Endothelial cell (in vitro differentiated cells): ENCODE data around the gene IFI44L. TPM values are rescaled to one million over a fixed set of nuclear protein-coding genes. Genes with fewer than 3 reads are reported as not detected.

Experiments
- DNase-seq: peaks from one replicate; pipeline ENCODE4 v3.0.0; 2021; ENCODE audit warnings: low spot score
- H3K27ac Mint-ChIP-seq: one replicate; pipeline ENCODE4 v1.8.0; 2021; ENCODE audit warnings: mixed read lengths, inconsistent platforms; ENCODE audit not compliant: unreplicated experiment
- H3K27me3 Mint-ChIP-seq: one replicate; pipeline ENCODE4 v1.8.0; 2021; ENCODE audit warnings: mild to moderate bottlenecking, moderate library complexity, mixed read lengths, inconsistent platforms; ENCODE audit not compliant: unreplicated experiment
- H3K36me3 Mint-ChIP-seq: one replicate; pipeline ENCODE4 v1.8.0; 2021; ENCODE audit warnings: mild to moderate bottlenecking, low read depth, mixed read lengths, inconsistent platforms; ENCODE audit not compliant: unreplicated experiment
- H3K4me1 Mint-ChIP-seq: one replicate; pipeline ENCODE4 v1.8.0; 2021; ENCODE audit warnings: mild to moderate bottlenecking, mixed read lengths, inconsistent platforms; ENCODE audit not compliant: unreplicated experiment
- H3K4me3 Mint-ChIP-seq: one replicate; pipeline ENCODE4 v1.8.0; 2021; ENCODE audit warnings: mild to moderate bottlenecking, mixed read lengths, inconsistent platforms; ENCODE audit not compliant: unreplicated experiment
- H3K9me3 Mint-ChIP-seq: one replicate; pipeline ENCODE4 v1.8.0; 2021; ENCODE audit warnings: mixed read lengths, inconsistent platforms; ENCODE audit not compliant: unreplicated experiment
- CTCF ChIP-seq: fragments of 200-600 bp; sonication (generic); IDR thresholded peaks from one replicate; pipeline ENCODE4 v1.5.0; 2021; ENCODE audit warnings: antibody characterized with exemption; ENCODE audit not compliant: unreplicated experiment
- total RNA-seq: library from RNA; stranded (reverse); fragmentation: NEBNext Ultra II Directional; extraction: Animal tissue kit (Norgen Biotek cat#: 25700); gene quantifications from one replicate; pipeline ENCODE4 v1.2.1, GENCODE V29; 2021; ENCODE audit not compliant: unreplicated experiment

IFI44L gene
- total RNA-seq, 1 donor from 2014 or later, result 0.59 TPM

GRCh38 chr1:78591971-78592370 lies 28.3 kb upstream of the IFI44L start:
- H3K4me1 Mint-ChIP-seq, result no peaks in the 10 kb centered on the region
- no peaks in the 10 kb centered on the region for H3K27me3 Mint-ChIP-seq
- H3K36me3 Mint-ChIP-seq, result no peaks in the 10 kb centered on the region
- no peak overlapping the region for H3K4me3 Mint-ChIP-seq
- H3K27ac Mint-ChIP-seq, result no peak overlapping the region
- DNase-seq, result no peak
- TF ChIP-seq CTCF, result no peak
- H3K9me3 Mint-ChIP-seq, result no peaks in the 10 kb centered on the region

GRCh38 chr1:78599294-78599693 lies 21.0 kb upstream of the IFI44L start:
- Mint-ChIP-seq H3K4me1 (no peaks in the 10 kb centered on the region), H3K27me3 (no peaks in the 10 kb centered on the region), H3K9me3 (no peaks in the 10 kb centered on the region), H3K27ac (no peak overlapping the region), H3K4me3 (no peak overlapping the region), H3K36me3 (no peaks in the 10 kb centered on the region)
- TF ChIP-seq CTCF, result no peak
- DNase-seq, result no peak

GRCh38 chr1:78601068-78601467 lies 19.2 kb upstream of the IFI44L start:
- Mint-ChIP-seq H3K27ac (no peak overlapping the region), H3K27me3 (no peaks in the 10 kb centered on the region), H3K36me3 (no peaks in the 10 kb centered on the region), H3K4me1 (no peaks in the 10 kb centered on the region), H3K9me3 (no peaks in the 10 kb centered on the region), H3K4me3 (no peak overlapping the region)
- TF ChIP-seq CTCF, result no peak
- no peak for DNase-seq

- H3K27ac Mint-ChIP-seq, result no peak overlapping the region
- DNase-seq, result no peak
- TF ChIP-seq CTCF, result no peak
- no peaks in the 10 kb centered on the region for H3K27me3 Mint-ChIP-seq
- peaks cover under 1% of the 10 kb centered on the region for H3K4me1 Mint-ChIP-seq
- no peaks in the 10 kb centered on the region for H3K9me3 Mint-ChIP-seq
- no peak overlapping the region for H3K4me3 Mint-ChIP-seq
- no peaks in the 10 kb centered on the region for H3K36me3 Mint-ChIP-seq
Observed at GRCh38 chr1:78603206-78603605, 17.0 kb upstream of the IFI44L start.

GRCh38 chr1:78604643-78605042 lies 15.6 kb upstream of the IFI44L start:
- no peak overlapping the region for H3K27ac Mint-ChIP-seq
- no peak for DNase-seq
- H3K27me3 Mint-ChIP-seq, result no peaks in the 10 kb centered on the region
- H3K4me3 Mint-ChIP-seq, result no peak overlapping the region
- H3K9me3 Mint-ChIP-seq, result no peaks in the 10 kb centered on the region
- no peak for TF ChIP-seq CTCF
- H3K36me3 Mint-ChIP-seq, result no peaks in the 10 kb centered on the region
- H3K4me1 Mint-ChIP-seq, result peaks cover 3% of the 10 kb centered on the region
